Testis (tissue), 2 donors: ENCODE data around the gene TM4SF1.

ENCODE experiments used
- CTCF ChIP-seq, 3 experiments: fragments of 450-650 bp in 2 of 3; fragments of 200-600 bp in 1 of 3; sonication (generic) in 1 of 3; IDR thresholded peaks; one replicate each; pipeline ENCODE4 v1.5.1; 2016 to 2019; ENCODE audit warnings: antibody characterized with exemption in 3 of 3, mild to moderate bottlenecking in 2 of 3, moderate library complexity in 1 of 3
- POLR2A ChIP-seq: fragments of 450-650 bp; IDR thresholded peaks from one replicate; pipeline ENCODE4 v1.6.1; 2017; ENCODE audit warnings: antibody characterized with exemption, mild to moderate bottlenecking, moderate library complexity

- no peak for TF ChIP-seq POLR2A
- TF ChIP-seq CTCF (IDR thresholded peaks at IDR 0.05) = no peak
Measured at GRCh38 chr3:149339931-149340309, 37.5 kb downstream of the TM4SF1 start.
